COR-L47 (cell line): ENCODE data around the gene CANT1.

Experiments
- DNase-seq: peaks from one replicate; lab custom pipeline; 2025; lab: John Stamatoyannopoulos, UW

The CANT1 gene

DNA sequence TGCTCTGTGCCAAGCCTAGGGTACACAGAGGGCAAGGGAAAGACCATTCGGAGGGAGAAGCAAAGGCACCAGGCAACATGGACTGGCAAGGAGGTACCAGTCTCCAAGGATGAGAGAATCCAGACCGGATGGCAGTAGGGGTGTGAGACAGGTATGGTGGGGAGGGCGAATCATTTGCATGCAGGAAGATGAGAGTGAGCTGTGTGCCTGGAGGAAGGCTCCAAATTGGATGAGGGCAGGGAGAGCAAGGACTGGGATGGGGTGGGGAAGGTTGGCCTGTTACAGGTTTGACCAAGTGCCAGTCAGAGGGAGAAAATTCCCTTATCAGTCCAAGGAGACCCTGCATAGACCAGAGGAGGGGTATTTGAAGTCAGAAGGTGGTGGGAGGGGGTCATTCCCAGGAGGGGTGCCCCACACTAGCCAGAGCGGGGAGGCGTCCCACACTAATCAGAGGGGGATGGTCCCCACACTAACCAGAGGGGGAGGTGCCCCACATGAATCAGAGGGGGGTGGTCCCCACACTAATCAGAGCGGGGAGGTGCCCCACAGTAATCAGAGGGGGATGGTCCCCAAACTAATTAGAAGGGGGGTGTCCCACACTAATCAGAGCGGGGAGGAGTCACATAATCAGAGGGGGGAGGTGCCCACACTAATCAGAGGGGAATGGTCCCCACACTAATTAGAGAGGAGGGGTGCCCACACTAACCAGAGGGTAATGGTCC is 737 bp downstream of the CANT1 start:
- no peak for DNase-seq

DNA sequence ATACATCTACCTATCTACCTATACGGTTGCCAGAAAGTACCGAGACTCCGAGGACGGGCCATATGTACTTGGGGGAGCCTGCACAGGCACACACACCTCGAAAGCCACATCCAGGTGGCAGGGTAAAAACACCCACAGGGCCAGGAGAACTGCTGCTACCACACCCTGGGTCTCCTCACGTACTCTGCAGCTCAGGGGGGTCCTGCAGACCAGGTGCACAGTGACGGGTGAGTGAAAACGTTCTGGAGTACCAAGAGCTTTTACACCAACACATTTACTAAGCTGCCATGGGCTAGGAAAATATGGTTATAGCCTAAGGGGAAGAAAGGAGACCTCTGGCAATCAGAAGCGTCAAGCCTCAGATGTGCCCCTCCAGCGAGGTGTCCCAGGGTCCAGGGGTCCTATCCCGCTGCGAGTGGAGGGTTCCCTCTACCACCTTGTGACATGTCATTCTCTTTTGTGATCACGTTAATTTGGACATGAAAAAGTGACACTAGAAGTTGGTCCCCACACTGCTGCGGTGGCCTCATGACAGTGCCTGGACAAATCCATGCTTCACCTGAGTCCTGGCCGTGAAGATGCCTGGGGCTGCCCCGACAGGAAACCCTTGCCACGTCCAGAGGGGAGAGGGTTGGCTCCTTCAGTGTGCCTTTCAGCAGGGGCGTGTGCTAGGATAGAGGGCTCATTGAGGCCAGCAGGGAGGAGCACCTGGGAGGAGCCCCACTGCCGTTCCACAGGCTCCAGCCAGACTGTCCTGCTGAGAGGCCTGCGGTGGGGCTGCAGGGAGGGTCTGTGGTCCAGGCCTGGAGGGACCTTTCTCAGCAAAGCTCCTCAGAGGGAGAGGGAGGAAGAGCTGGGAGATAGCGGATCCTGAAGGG is 1.8 kb downstream of the CANT1 start:
- DNase-seq = no peak

DNA sequence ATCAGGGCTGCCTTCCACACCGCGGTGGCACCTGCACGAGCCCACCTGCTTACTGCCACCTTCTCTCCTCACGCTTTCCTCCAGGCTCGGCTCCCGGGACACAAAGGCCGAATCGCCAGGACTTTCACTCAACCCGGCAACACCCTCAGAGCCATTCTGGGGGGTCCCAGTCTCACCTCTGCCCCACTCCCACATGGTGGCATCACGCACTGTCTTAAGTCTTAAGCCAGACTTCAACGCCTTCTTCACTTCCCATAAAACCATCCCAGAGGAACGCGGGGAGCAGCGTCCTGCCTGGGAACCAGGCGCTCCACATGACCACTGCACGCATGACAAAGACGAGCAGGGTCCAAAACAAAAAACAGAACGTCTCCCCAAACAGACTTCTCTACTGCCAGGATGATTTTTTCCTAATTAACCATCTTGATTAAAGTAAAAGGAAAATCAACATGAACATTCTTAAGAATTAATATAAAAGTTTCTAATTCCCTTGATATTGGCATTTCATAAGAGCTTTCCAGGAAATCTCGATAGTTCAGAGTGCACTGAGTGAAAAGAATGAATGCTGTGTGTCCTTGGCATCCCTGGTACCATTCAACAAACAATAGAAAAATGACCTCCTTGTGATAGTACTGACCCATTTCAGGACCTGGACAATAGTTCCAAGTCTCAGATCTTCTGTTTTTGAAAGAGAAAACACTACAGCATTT is 2.6 kb downstream of the CANT1 start:
- no peak for DNase-seq

DNA sequence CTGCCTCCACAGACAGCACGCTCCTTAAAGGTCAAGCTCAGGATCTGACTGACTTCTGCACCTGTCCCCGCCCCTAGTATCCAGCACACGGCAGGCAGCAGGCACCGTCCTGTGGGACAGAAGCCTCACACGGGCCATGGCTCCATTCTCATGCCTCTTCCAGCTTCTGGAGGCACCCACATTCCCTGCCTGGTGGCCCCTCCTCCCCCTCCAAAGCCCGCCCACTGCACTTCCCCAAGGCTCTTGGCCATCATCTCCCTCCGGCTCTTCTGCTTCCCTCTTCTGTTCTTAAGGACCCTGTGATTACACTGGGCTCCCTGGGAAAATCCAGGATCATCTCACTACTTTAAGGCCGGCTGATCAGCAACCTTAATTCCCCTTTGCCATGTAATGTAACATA is 3.5 kb downstream of the CANT1 start:
- no peak for DNase-seq

GRCh38 chr17:79005063-79005861 is 4.3 kb downstream of the CANT1 start:
- peak; percentile 93 for DNase-seq

DNA sequence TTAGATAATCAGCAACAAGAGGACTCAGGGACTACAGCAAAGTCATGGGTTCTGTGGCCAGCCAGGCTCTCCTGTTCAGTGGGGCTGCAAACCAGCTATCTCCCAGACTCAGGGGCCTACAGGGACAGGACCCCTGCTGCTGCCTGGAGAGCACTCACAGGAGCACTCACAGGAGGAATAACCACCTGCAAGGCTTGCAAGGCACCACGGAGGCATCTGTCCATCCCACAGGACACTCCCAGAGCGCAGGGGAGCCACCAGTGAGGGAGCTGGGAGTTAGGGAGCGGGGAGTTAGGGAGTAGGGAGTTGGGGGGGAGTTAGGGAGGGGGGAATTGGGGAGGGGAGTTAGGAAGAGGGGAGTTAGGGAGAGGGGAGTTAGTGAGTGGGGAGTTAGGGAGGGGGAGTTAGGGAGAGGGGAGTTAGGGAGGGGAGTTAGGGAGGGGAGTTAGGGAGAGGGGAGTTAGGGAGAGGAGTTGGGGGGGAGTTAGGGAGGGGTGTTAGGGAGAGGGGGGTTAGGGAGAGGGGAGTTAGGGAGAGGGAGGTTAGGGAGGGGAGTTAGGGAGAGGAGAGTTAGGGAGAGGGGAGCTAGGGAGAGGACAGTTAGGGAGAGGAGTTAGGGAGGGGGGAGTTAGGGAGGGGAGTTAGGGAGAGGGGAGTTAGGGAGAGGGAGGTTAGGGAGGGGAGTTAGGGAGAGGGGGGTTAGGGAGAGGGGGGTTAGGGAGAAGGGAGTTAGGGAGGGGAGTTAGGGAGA is 5.7 kb downstream of the CANT1 start:
- DNase-seq = no peak

- DNase-seq = no peak
These were observed 6.6 kb downstream of the CANT1 start for GRCh38 chr17:79002796-79003593.

- no peak for DNase-seq
These were observed 7.3 kb downstream of the CANT1 start for GRCh38 chr17:79002291-79002690.

GRCh38 chr17:79001190-79002020 is 8.2 kb downstream of the CANT1 start:
- no peak for DNase-seq

DNA sequence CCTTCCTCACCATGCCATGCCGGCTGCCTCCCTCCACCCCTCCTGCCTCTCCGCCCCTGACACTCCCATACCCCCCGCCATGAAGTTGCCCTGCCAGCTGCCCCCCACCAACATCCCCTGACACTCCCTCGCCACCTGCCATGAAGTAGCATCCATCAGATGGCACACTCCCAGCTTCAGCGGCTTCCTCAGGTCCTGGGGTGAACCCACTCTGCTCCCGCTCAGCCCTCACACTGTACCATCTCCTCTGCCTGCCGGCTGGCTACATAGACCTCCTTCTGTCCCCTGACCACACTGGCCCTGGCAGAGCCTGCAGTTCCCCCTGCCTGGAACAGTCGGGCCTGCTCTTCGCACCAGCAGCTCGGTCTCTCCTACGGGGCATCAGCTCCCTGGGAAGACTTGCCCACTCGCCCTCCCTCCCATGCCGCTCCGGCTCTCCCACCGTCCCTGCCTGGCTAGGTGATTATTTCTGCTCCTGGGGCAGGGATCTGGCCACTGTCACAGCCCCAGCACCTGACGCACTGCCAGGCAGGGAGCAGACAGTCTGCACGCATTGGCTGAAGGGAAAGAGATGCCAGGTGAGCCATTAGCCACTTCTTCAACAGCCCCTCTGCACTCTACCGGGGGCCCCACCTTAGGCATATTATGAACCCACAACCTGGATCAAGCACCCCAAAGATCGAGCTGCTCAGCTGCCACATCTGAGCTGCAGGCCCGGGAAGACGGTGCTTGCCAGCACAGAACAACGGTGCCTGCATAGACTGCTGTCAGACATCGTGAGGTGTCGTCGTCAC is 9.0 kb downstream of the CANT1 start:
- peak; percentile 46 for DNase-seq

- no peak for DNase-seq
These were observed 9.6 kb downstream of the CANT1 start for GRCh38 chr17:78999947-79000395.

DNA sequence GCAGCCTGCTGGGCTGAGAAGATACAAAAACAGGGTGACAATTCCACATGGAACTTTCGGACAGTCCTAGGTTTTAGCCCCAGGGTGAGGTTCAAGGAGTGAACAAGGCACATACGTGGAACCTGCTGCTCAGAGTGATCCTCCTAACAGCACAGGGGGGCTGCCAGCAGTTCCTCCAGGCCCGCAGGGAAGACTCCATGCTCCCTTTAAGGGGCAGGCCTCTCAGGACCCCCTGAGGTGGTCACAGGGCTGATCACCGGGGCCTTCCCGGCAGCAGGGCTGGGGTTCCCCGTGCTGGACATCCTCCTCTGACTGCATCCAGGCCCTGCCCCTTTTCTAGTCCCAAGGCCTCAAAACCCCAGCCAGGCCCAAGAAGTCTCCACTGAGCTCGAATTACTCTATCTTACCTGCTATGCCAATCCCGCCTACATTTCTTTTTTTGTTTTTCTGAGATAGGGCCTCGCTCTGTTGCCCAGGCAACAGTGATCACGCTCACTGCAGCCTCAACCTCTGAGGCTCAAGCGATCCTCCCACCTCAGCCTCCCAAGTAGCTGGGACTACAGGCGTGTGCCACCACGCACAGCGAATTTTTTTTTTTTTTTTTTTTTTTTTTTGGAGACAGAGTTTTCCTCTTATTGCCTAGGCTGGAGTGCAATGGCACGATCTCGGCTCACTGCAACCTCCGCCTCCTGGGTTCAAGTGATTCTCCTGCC is 10.4 kb downstream of the CANT1 start:
- no peak for DNase-seq

GRCh38 chr17:78998311-78999055 is 11.1 kb downstream of the CANT1 start:
- peak; percentile 26 for DNase-seq

DNA sequence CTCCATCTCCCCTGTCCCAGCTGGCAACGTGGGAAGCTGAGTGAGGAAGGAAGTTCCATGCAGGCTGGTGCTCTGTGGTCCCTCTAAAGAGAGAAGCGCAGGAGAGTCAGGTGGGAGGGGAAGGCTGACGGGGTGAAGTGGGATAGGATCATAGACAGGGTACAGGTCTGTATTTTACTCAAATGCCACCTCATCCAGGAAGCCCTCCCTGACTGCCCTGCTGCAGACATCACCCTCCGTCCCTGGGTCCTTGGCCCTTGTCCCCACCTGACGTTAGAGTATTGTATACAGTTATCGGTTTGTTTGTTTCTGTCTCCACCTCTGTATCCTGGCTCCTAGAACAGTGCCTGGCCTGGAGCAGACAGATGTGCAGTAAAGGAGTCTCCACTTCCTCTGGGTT is 11.7 kb downstream of the CANT1 start:
- DNase-seq = no peak

- DNase-seq = no peak
These were observed 12.3 kb downstream of the CANT1 start for GRCh38 chr17:78997231-78997741.

DNA sequence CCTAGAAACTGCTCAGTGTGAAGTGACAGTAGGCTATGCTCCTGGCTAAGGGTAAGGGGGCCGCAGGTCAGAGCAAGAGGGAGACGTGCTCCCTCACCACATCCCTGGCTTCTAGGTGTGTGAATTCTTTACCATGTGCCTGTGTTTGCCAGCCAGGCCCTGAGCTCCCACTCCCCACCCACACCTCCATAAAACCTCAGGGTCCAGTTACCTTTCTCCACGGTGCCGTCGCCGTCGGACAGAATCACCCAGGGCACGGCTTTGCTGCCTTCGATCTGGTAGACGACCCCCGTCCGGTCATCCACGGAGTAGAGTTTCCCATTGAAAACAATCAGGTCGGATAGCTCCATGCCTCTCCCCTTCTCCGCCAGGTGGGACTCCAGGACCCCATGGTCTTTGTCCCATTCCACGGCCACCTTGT is 12.8 kb downstream of the CANT1 start:
- no peak for DNase-seq
